Osteoblast (primary cell): ENCODE data around the gene NREP. TPM values are rescaled to one million over a fixed set of nuclear protein-coding genes. Genes with fewer than 3 reads are reported as not detected.

Source experiments
- DNase-seq: peaks from one replicate; pipeline ENCODE4 v3.0.0; 2011; ENCODE audit warnings: low spot score, mixed read lengths; ENCODE audit not compliant: insufficient read length; ENCODE audit errors: missing footprints
- H2AFZ ChIP-seq: 2 replicates; pipeline ENCODE4 v1.6.0; 2011; ENCODE audit warnings: mild to moderate bottlenecking, low read length
- H3K27ac ChIP-seq: 2 replicates; pipeline ENCODE4 v1.5.1; 2011; ENCODE audit warnings: mild to moderate bottlenecking, low read depth, low read length, moderate library complexity
- H3K27me3 ChIP-seq: 2 replicates; pipeline ENCODE4 v1.6.0; 2012; ENCODE audit warnings: mild to moderate bottlenecking, control low read depth, inconsistent platforms, low read length, moderate library complexity; ENCODE audit not compliant: insufficient read depth
- H3K36me3 ChIP-seq: 2 replicates; pipeline ENCODE4 v1.5.1; 2011; ENCODE audit warnings: mild to moderate bottlenecking, low read length, control low read depth, moderate library complexity; ENCODE audit not compliant: insufficient read depth
- H3K4me1 ChIP-seq: 2 replicates; pipeline ENCODE4 v1.5.1; 2011; ENCODE audit warnings: mild to moderate bottlenecking, low read length, control low read depth, moderate library complexity; ENCODE audit not compliant: insufficient read depth
- H3K4me2 ChIP-seq: 2 replicates; pipeline ENCODE4 v1.6.0; 2011; ENCODE audit warnings: mild to moderate bottlenecking, low read length; ENCODE audit not compliant: insufficient read depth
- H3K4me3 ChIP-seq: fragments of 200-600 bp; sonication (generic); 3 replicates; pipeline ENCODE4 v1.5.1; 2012; ENCODE audit warnings: mild to moderate bottlenecking, low read length, inconsistent platforms; ENCODE audit not compliant: insufficient read depth
- H3K79me2 ChIP-seq: 2 replicates; pipeline ENCODE4 v1.6.0; 2012; ENCODE audit warnings: mild to moderate bottlenecking, low read length, control low read depth, inconsistent platforms; ENCODE audit not compliant: insufficient read depth
- H3K9me3 ChIP-seq: 2 replicates; pipeline ENCODE4 v1.5.1; 2011; ENCODE audit warnings: low read depth, low read length, control low read depth
- H4K20me1 ChIP-seq: 2 replicates; pipeline ENCODE4 v1.6.0; 2012; ENCODE audit warnings: mild to moderate bottlenecking, low read length, control low read depth; ENCODE audit not compliant: insufficient read depth
- CTCF ChIP-seq: IDR thresholded peaks from 2 replicates; pipeline ENCODE4 v1.5.1; 2011; ENCODE audit warnings: mild to moderate bottlenecking, low read depth, low read length, moderate library complexity; ENCODE audit errors: extremely low read depth
- total RNA-seq: library from RNA; depleted of rRNA; stranded (reverse); fragments of >200 nt; gene quantifications from 2 replicates; pipeline ENCODE4 v1.2.3, GENCODE V29; 2012

The NREP gene
- total RNA-seq, 1 donor: 182 TPM

- Histone ChIP-seq H3K4me2 (no peak overlapping the region), H3K36me3 (peaks cover 73% of the 10 kb centered on the region), H3K27ac (no peak overlapping the region), H2AFZ (no peak overlapping the region), H3K27me3 (no peaks in the 10 kb centered on the region), H3K9me3 (no peaks in the 10 kb centered on the region), H3K4me3 (no peak overlapping the region), H3K79me2 (peaks cover 19% of the 10 kb centered on the region), H4K20me1 (no peaks in the 10 kb centered on the region), H3K4me1 (peaks cover 33% of the 10 kb centered on the region)
- DNase-seq: no peak
- TF ChIP-seq CTCF: no peak
Measured at GRCh38 chr5:111731638-111732037, 25.4 kb downstream of the NREP start.

GRCh38 chr5:111730659-111731382, 26.2 kb downstream of the NREP start:
- no peak for DNase-seq
- Histone ChIP-seq H3K27ac (no peak overlapping the region), H3K4me3 (no peak overlapping the region), H3K79me2 (peaks cover 15% of the 10 kb centered on the region), H3K27me3 (no peaks in the 10 kb centered on the region), H3K4me2 (no peak overlapping the region), H2AFZ (no peak overlapping the region), H3K9me3 (no peaks in the 10 kb centered on the region), H3K4me1 (peaks cover 25% of the 10 kb centered on the region), H4K20me1 (no peaks in the 10 kb centered on the region), H3K36me3 (peaks cover 81% of the 10 kb centered on the region)
- TF ChIP-seq CTCF: no peak

GRCh38 chr5:111728941-111729340, 28.1 kb downstream of the NREP start:
- Histone ChIP-seq H3K36me3 (peaks cover 79% of the 10 kb centered on the region), H2AFZ (no peak overlapping the region), H3K9me3 (no peaks in the 10 kb centered on the region), H3K27me3 (no peaks in the 10 kb centered on the region), H4K20me1 (no peaks in the 10 kb centered on the region), H3K4me2 (no peak overlapping the region), H3K4me3 (no peak overlapping the region), H3K79me2 (peaks cover 10% of the 10 kb centered on the region), H3K4me1 (peaks cover 6% of the 10 kb centered on the region), H3K27ac (no peak overlapping the region)
- no peak for TF ChIP-seq CTCF
- DNase-seq: no peak

GRCh38 chr5:111726986-111727385, 30.0 kb downstream of the NREP start:
- Histone ChIP-seq H3K4me3 (no peak overlapping the region), H3K36me3 (peaks cover 62% of the 10 kb centered on the region), H3K4me1 (no peaks in the 10 kb centered on the region), H3K9me3 (no peaks in the 10 kb centered on the region), H3K79me2 (peaks cover 3% of the 10 kb centered on the region), H3K27me3 (no peaks in the 10 kb centered on the region), H2AFZ (no peak overlapping the region), H3K4me2 (no peak overlapping the region), H3K27ac (no peak overlapping the region), H4K20me1 (no peaks in the 10 kb centered on the region)
- no peak for TF ChIP-seq CTCF
- no peak for DNase-seq
